ENCODE data around the gene DST. TPM values are rescaled to one million over a fixed set of nuclear protein-coding genes. Genes with fewer than 3 reads are reported as not detected.

Gene DST
- total RNA-seq, 1 experiment from 2014 or later = 76.0 TPM

- H3K36me3 ChIP-seq (ENCODE audit: control insufficient read depth, insufficient read depth, low read length) = no peaks in the 10 kb centered on the region
- ChIA-PET POLR2A (no interaction called here), CTCF (no interaction called here)
- no peak overlapping the region for H3K27ac Mint-ChIP-seq (ENCODE audit: unreplicated experiment)
- no peaks in the 10 kb centered on the region for H3K36me3 Mint-ChIP-seq (ENCODE audit: insufficient read depth, unreplicated experiment)
- no peaks in the 10 kb centered on the region for H3K9me3 ChIP-seq
- TF ChIP-seq CTCF (IDR thresholded peaks at IDR 0.05; ENCODE audit: insufficient read depth in 1 of 2, low read depth in 1 of 2, low read length in 1 of 2, severe bottlenecking in 1 of 2, unreplicated experiment in 1 of 2) = no peak
- no peaks in the 10 kb centered on the region for H3K27me3 Mint-ChIP-seq (ENCODE audit: insufficient read depth, unreplicated experiment)
- no peaks in the 10 kb centered on the region for H3K27me3 ChIP-seq (replicated peaks; ENCODE audit: control insufficient read depth, insufficient read depth, low read length)
- intact Hi-C loops (cut with micrococcal nuclease; ENCODE audit: unreplicated experiment) = no loop called here
- peak in 1 of 2 experiments; percentile 12 for DNase-seq
- BruUV-seq (replicated peaks) = no TSS peak
- no peak overlapping the region for H3K4me3 ChIP-seq (ENCODE audit: low read depth, low read length)
- no peaks in the 10 kb centered on the region for H3K4me1 Mint-ChIP-seq (ENCODE audit: low read depth, unreplicated experiment)
- H3K4me1 ChIP-seq = no peaks in the 10 kb centered on the region
- no peaks in the 10 kb centered on the region for H3K9me3 Mint-ChIP-seq (ENCODE audit: unreplicated experiment)
- no peak overlapping the region for H3K4me3 Mint-ChIP-seq (ENCODE audit: unreplicated experiment)
Observed at GRCh38 chr6:56618050-56618449, 24.6 kb downstream of the DST start.

DNA sequence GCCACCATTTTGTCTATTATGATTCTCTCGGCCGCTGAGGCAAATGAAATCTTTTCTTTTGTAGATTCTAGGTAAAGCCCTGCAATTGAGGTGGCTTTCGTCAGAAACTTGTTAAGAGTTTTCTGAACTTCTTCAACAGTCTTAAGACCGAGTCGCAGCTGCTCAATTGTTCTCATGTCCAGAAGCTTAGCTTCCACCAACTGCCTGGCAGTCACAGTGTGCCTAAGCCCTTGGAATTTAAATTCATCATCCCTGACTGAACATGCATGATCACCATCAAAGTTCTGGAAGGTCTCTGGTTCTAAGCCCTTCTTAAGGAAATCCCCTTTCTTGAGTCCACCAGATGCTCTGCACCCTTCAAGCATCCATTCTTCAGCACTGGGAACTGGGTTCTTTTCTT, 25.7 kb downstream of the DST start:
- Histone ChIP-seq H3K27me3 (replicated peaks; ENCODE audit: control insufficient read depth, insufficient read depth, low read length) (no peaks in the 10 kb centered on the region), H3K36me3 (ENCODE audit: control insufficient read depth, insufficient read depth, low read length) (no peaks in the 10 kb centered on the region), H3K9me3 (no peaks in the 10 kb centered on the region), H3K4me3 (ENCODE audit: low read depth, low read length) (no peak overlapping the region), H3K4me1 (no peaks in the 10 kb centered on the region)
- TF ChIP-seq CTCF (IDR thresholded peaks at IDR 0.05; ENCODE audit: insufficient read depth in 1 of 2, low read depth in 1 of 2, low read length in 1 of 2, severe bottlenecking in 1 of 2, unreplicated experiment in 1 of 2) = no peak
- Mint-ChIP-seq H3K36me3 (ENCODE audit: insufficient read depth, unreplicated experiment) (no peaks in the 10 kb centered on the region), H3K4me1 (ENCODE audit: low read depth, unreplicated experiment) (no peaks in the 10 kb centered on the region), H3K9me3 (ENCODE audit: unreplicated experiment) (no peaks in the 10 kb centered on the region), H3K27ac (ENCODE audit: unreplicated experiment) (no peak overlapping the region), H3K27me3 (ENCODE audit: insufficient read depth, unreplicated experiment) (no peaks in the 10 kb centered on the region), H3K4me3 (ENCODE audit: unreplicated experiment) (no peak overlapping the region)
- BruUV-seq (replicated peaks) = no TSS peak
- POLR2A ChIA-PET = no interaction called here
- DNase-seq = no peak
- CTCF ChIA-PET = no interaction called here
- intact Hi-C loops (cut with micrococcal nuclease; ENCODE audit: unreplicated experiment) = no loop called here

GRCh38 chr6:56613247-56613851, 29.3 kb downstream of the DST start:
- CTCF ChIA-PET = no interaction called here
- Histone ChIP-seq H3K4me3 (ENCODE audit: low read depth, low read length) (no peak overlapping the region), H3K4me1 (no peaks in the 10 kb centered on the region), H3K9me3 (no peaks in the 10 kb centered on the region), H3K27me3 (replicated peaks; ENCODE audit: control insufficient read depth, insufficient read depth, low read length) (no peaks in the 10 kb centered on the region), H3K36me3 (ENCODE audit: control insufficient read depth, insufficient read depth, low read length) (no peaks in the 10 kb centered on the region)
- intact Hi-C loops (cut with micrococcal nuclease; ENCODE audit: unreplicated experiment) = no loop called here
- no peaks in the 10 kb centered on the region for H3K27me3 Mint-ChIP-seq (ENCODE audit: insufficient read depth, unreplicated experiment)
- H3K4me1 Mint-ChIP-seq (ENCODE audit: low read depth, unreplicated experiment) = no peaks in the 10 kb centered on the region
- H3K36me3 Mint-ChIP-seq (ENCODE audit: insufficient read depth, unreplicated experiment) = no peaks in the 10 kb centered on the region
- BruUV-seq (replicated peaks) = no TSS peak
- no peak overlapping the region for H3K4me3 Mint-ChIP-seq (ENCODE audit: unreplicated experiment)
- POLR2A ChIA-PET = interaction anchor here (0.6 kb wide), 1 partner anchor 130 kb away, joined by 4 read pairs; no protein-coding TSS in a partner anchor
- H3K27ac Mint-ChIP-seq (ENCODE audit: unreplicated experiment) = no peak overlapping the region
- no peak for DNase-seq
- no peak for TF ChIP-seq CTCF (IDR thresholded peaks at IDR 0.05; ENCODE audit: insufficient read depth in 1 of 2, low read depth in 1 of 2, low read length in 1 of 2, severe bottlenecking in 1 of 2, unreplicated experiment in 1 of 2)
- no peaks in the 10 kb centered on the region for H3K9me3 Mint-ChIP-seq (ENCODE audit: unreplicated experiment)

Data from Caco-2 (cell line).